Measurements from ENCODE around the gene UNC13C. TPM values are rescaled to one million over a fixed set of nuclear protein-coding genes. Genes with fewer than 3 reads are reported as not detected.

The UNC13C gene
- total and polyA plus RNA-seq, 10 of the 15 experiments (the other 5 are each of a cell fraction or from before 2014, with no cell fraction given), result 9.9 to 81.3 (median 25.0) TPM

DNA sequence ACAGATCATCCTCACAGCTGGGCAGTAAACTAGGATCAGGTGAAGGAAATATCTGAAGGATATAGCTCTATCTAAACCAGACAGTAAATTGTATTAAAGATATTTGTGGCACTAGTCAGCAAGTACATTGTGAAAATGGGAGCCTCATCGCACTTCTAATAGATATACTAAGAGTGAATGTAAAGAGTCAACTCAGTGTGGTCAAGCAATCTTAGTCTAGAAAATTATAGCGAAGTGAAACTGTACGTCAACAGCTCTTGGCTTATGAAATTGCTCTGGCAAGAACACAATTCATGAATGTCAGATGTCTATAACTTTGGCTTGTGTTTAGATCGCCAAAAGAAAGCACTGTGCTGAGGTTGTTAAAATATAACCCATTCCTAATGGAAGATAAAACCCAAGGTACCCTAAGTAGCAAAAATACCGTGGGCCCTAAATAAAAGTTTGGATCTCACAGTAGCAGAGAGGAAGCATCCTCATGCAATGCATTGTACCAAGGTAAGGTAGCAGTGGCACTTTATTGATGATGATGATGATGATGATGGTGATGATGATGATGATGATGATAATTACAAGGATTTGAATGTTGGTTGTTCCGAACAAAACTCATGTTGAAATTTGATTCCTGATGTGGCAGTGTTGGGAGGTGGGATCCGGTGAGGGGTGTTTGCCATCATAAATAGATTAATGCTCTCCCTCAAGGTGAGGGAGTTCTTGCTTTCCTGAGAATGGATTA lies 228.5 kb downstream of the UNC13C start:
- Histone ChIP-seq H3K9ac (ENCODE audit: control insufficient read depth, insufficient read depth, low read length) (no peak overlapping the region), H3K9me3 (replicated peaks; ENCODE audit: control insufficient read depth, insufficient read depth, low read length) (no peaks in the 10 kb centered on the region), H3K4me2 (ENCODE audit: control insufficient read depth, insufficient read depth) (no peak overlapping the region), H3K4me3 (no peak overlapping the region), H3K27me3 (replicated peaks in 1 of 2; ENCODE audit: control insufficient read depth in 2 of 2, insufficient read depth in 2 of 2, low read length in 1 of 2) (no peaks in the 10 kb centered on the region), H3K36me3 (ENCODE audit: control insufficient read depth in 2 of 2, insufficient read depth in 2 of 2, low read length in 1 of 2) (no peaks in the 10 kb centered on the region), H3K4me1 (ENCODE audit: control insufficient read depth, insufficient read depth, low read length) (no peaks in the 10 kb centered on the region), H4K20me1 (ENCODE audit: control insufficient read depth, insufficient read depth) (no peaks in the 10 kb centered on the region), H3K27ac (ENCODE audit: control insufficient read depth, insufficient read depth) (no peak overlapping the region), H3K79me2 (ENCODE audit: control insufficient read depth, insufficient read depth, low read length) (no peaks in the 10 kb centered on the region), H2AFZ (ENCODE audit: control insufficient read depth, low read depth, low read length) (no peak overlapping the region)
- WGBS (ENCODE audit: insufficient coverage, insufficient replicate concordance, low lambda C conversion rate, missing lambda C conversion rate), result 46% methylated on average over 7 of the region's 7 CpGs
- intact Hi-C loops (cut with micrococcal nuclease; ENCODE audit: unreplicated experiment) (no loop called here), in situ Hi-C loops (cut with MboI) (no loop called here)
- CTCF ChIA-PET, result interaction anchor here (0.6 to 1.4 kb wide), 2 partner anchors 14 to 55 kb away, joined by 3 read pairs; no protein-coding TSS in a partner anchor
- FAIRE-seq, result no peak
- POLR2A ChIA-PET, result no interaction called here
- RAD21 ChIA-PET (ENCODE audit: unreplicated experiment), result interaction anchor here (1.0 to 1.1 kb wide), 2 partner anchors 9 to 55 kb away, joined by 3 read pairs; no protein-coding TSS in a partner anchor
- BruUV-seq (replicated peaks), result no TSS peak
- peak; percentile 87 for ATAC-seq
- SMC1A ChIA-PET (ENCODE audit: uncharacterized antibody, unreplicated experiment), result interaction anchor here (0.9 to 4.5 kb wide), 6 partner anchors 8 to 79 kb away, joined by 3 to 32 read pairs (median 6); no protein-coding TSS in a partner anchor
- DNase-seq (ENCODE audit: low read depth, low spot score), result no peak
- TF ChIP-seq MTA2 (IDR thresholded peaks at IDR 0.05; ENCODE audit: low read depth) (no peak), SRF (IDR thresholded peaks at IDR 0.05; ENCODE audit: low read depth in 2 of 2, low read length in 2 of 2) (no peak), CHD2 (IDR thresholded peaks at IDR 0.05; ENCODE audit: borderline replicate concordance, low read depth, low read length) (no peak), ASH2L (IDR thresholded peaks at IDR 0.05; ENCODE audit: borderline replicate concordance, low read depth) (no peak), NR2F1 (conservative IDR thresholded peaks at IDR 0.05) (no peak), FOS (IDR thresholded peaks at IDR 0.05; ENCODE audit: borderline replicate concordance, extremely low read depth, insufficient read length) (no peak)
- TF ChIP-seq, protein P1, sequence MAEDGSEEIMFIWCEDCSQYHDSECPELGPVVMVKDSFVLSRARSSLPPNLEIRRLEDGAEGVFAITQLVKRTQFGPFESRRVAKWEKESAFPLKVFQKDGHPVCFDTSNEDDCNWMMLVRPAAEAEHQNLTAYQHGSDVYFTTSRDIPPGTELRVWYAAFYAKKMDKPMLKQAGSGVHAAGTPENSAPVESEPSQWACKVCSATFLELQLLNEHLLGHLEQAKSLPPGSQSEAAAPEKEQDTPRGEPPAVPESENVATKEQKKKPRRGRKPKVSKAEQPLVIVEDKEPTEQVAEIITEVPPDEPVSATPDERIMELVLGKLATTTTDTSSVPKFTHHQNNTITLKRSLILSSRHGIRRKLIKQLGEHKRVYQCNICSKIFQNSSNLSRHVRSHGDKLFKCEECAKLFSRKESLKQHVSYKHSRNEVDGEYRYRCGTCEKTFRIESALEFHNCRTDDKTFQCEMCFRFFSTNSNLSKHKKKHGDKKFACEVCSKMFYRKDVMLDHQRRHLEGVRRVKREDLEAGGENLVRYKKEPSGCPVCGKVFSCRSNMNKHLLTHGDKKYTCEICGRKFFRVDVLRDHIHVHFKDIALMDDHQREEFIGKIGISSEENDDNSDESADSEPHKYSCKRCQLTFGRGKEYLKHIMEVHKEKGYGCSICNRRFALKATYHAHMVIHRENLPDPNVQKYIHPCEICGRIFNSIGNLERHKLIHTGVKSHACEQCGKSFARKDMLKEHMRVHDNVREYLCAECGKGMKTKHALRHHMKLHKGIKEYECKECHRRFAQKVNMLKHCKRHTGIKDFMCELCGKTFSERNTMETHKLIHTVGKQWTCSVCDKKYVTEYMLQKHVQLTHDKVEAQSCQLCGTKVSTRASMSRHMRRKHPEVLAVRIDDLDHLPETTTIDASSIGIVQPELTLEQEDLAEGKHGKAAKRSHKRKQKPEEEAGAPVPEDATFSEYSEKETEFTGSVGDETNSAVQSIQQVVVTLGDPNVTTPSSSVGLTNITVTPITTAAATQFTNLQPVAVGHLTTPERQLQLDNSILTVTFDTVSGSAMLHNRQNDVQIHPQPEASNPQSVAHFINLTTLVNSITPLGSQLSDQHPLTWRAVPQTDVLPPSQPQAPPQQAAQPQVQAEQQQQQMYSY (CRISPR knock-in tag; IDR thresholded peaks at IDR 0.05), result no peak
- TF ChIP-seq, protein P2, sequence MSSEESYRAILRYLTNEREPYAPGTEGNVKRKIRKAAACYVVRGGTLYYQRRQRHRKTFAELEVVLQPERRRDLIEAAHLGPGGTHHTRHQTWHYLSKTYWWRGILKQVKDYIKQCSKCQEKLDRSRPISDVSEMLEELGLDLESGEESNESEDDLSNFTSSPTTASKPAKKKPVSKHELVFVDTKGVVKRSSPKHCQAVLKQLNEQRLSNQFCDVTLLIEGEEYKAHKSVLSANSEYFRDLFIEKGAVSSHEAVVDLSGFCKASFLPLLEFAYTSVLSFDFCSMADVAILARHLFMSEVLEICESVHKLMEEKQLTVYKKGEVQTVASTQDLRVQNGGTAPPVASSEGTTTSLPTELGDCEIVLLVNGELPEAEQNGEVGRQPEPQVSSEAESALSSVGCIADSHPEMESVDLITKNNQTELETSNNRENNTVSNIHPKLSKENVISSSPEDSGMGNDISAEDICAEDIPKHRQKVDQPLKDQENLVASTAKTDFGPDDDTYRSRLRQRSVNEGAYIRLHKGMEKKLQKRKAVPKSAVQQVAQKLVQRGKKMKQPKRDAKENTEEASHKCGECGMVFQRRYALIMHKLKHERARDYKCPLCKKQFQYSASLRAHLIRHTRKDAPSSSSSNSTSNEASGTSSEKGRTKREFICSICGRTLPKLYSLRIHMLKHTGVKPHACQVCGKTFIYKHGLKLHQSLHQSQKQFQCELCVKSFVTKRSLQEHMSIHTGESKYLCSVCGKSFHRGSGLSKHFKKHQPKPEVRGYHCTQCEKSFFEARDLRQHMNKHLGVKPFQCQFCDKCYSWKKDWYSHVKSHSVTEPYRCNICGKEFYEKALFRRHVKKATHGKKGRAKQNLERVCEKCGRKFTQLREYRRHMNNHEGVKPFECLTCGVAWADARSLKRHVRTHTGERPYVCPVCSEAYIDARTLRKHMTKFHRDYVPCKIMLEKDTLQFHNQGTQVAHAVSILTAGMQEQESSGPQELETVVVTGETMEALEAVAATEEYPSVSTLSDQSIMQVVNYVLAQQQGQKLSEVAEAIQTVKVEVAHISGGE (CRISPR knock-in tag; IDR thresholded peaks at IDR 0.05), result no peak
- TF ChIP-seq, protein P3, sequence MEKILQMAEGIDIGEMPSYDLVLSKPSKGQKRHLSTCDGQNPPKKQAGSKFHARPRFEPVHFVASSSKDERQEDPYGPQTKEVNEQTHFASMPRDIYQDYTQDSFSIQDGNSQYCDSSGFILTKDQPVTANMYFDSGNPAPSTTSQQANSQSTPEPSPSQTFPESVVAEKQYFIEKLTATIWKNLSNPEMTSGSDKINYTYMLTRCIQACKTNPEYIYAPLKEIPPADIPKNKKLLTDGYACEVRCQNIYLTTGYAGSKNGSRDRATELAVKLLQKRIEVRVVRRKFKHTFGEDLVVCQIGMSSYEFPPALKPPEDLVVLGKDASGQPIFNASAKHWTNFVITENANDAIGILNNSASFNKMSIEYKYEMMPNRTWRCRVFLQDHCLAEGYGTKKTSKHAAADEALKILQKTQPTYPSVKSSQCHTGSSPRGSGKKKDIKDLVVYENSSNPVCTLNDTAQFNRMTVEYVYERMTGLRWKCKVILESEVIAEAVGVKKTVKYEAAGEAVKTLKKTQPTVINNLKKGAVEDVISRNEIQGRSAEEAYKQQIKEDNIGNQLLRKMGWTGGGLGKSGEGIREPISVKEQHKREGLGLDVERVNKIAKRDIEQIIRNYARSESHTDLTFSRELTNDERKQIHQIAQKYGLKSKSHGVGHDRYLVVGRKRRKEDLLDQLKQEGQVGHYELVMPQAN (conservative IDR thresholded peaks at IDR 0.05), result no peak

Data from GM12878 (cell line).